Thyroid gland (tissue), 4 donors: Measurements from ENCODE around the gene SMIM7. TPM values are rescaled to one million over a fixed set of nuclear protein-coding genes. Genes with fewer than 3 reads are reported as not detected.

ENCODE experiments used
- DNase-seq, 2 donors: peaks; one replicate each; pipeline ENCODE4 v3.0.0-alpha.2; 2019
- H3K27ac ChIP-seq, 3 donors: fragments of 200-600 bp; sonication (generic); 1 replicate in 2 of 3; 2 replicates in 1 of 3; pipeline ENCODE4 v1.5.1; 2016 to 2019; ENCODE audit warnings: mild to moderate bottlenecking in 1 of 3, moderate library complexity in 1 of 3
- H3K27me3 ChIP-seq: fragments of 200-600 bp; sonication (generic); one replicate; pipeline ENCODE4 v1.5.1; 2019
- H3K36me3 ChIP-seq, 2 donors: fragments of 200-600 bp; sonication (generic); one replicate each; pipeline ENCODE4 v1.5.1; 2016 to 2019
- H3K4me1 ChIP-seq, 2 donors: fragments of 200-600 bp; sonication (generic); one replicate each; pipeline ENCODE4 v1.5.1; 2017 to 2019
- H3K4me3 ChIP-seq, 3 donors: fragments of 200-600 bp; sonication (generic); replicated peaks in 1 of 3; 1 replicate in 2 of 3; 2 replicates in 1 of 3; pipeline ENCODE4 v1.5.1; 2016; ENCODE audit warnings: mild to moderate bottlenecking in 1 of 3
- H3K9me3 ChIP-seq: fragments of 200-600 bp; sonication (generic); one replicate; pipeline ENCODE4 v1.5.1; 2017
- POLR2A ChIP-seq, 2 donors: fragments of 450-650 bp; IDR thresholded peaks; one replicate each; pipeline ENCODE4 v1.6.1; 2017; ENCODE audit warnings: antibody characterized with exemption in 2 of 2, mild to moderate bottlenecking in 2 of 2, moderate library complexity in 1 of 2
- WGBS, 2 donors: methylation state at CpG; one replicate each; pipeline ENCODE4 v1.1.5; 2017; 5-methylcytosine and 5-hydroxymethylcytosine counted together
- intact Hi-C: fragments of 100-400 bp; cut with DNase I; formaldehyde crosslinking; loops from one replicate; pipeline ENCODE4 v1.15.1; 2023
- total RNA-seq, 4 donors: library from RNA; depleted of rRNA; stranded (reverse); fragments of >200 nt; gene quantifications; one replicate each; pipeline ENCODE4 v1.2.3, GENCODE V29; 2016
- TF ChIP-seq, protein P1 (sequence below), 6 experiments: fragments of 200-600 bp in 3 of 6; fragments of 450-650 bp in 3 of 6; sonication (generic) in 3 of 6; IDR thresholded peaks; one replicate each; pipeline ENCODE4 v1.5.1; 2016 to 2019; ENCODE audit warnings: antibody characterized with exemption in 6 of 6, mild to moderate bottlenecking in 2 of 6, inconsistent platforms in 1 of 6, moderate library complexity in 1 of 6

The SMIM7 gene
- total RNA-seq, 4 donors from 2014 or later: 80.9 to 171 (median 119) TPM

DNA sequence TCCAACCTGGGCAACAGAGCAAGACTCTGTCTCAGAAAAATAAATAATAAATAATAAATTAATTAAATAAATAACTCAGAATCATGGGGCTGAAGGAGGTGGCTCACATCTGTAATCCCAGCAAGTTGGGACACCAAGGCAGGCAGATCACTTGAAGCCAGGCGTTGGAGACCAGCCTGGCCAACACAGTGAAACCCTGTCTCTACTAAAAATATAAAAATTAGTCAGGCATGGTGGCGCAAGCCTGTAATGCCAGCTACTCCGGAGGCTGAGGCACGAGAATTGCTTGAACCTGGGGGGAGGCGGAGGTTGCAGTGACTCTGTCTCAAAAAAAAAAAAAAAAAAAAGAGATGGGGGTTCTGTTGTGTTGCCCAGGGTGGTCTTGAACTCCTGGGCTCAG is 8.2 kb upstream of the SMIM7 start:
- Histone ChIP-seq H3K9me3 (no peaks in the 10 kb centered on the region), H3K4me3 (no peak overlapping the region), H3K27ac (no peak overlapping the region), H3K4me1 (no peaks in the 10 kb centered on the region), H3K36me3 (no peaks in the 10 kb centered on the region), H3K27me3 (no peaks in the 10 kb centered on the region)
- WGBS, 2 donors: 89 to 93% methylated on average over 5 of the region's 5 CpGs
- intact Hi-C loops: no loop called here
- TF ChIP-seq, protein P1, sequence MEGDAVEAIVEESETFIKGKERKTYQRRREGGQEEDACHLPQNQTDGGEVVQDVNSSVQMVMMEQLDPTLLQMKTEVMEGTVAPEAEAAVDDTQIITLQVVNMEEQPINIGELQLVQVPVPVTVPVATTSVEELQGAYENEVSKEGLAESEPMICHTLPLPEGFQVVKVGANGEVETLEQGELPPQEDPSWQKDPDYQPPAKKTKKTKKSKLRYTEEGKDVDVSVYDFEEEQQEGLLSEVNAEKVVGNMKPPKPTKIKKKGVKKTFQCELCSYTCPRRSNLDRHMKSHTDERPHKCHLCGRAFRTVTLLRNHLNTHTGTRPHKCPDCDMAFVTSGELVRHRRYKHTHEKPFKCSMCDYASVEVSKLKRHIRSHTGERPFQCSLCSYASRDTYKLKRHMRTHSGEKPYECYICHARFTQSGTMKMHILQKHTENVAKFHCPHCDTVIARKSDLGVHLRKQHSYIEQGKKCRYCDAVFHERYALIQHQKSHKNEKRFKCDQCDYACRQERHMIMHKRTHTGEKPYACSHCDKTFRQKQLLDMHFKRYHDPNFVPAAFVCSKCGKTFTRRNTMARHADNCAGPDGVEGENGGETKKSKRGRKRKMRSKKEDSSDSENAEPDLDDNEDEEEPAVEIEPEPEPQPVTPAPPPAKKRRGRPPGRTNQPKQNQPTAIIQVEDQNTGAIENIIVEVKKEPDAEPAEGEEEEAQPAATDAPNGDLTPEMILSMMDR (IDR thresholded peaks at IDR 0.05): no peak
- no peak for TF ChIP-seq POLR2A (IDR thresholded peaks at IDR 0.05)
- no peak for DNase-seq

DNA sequence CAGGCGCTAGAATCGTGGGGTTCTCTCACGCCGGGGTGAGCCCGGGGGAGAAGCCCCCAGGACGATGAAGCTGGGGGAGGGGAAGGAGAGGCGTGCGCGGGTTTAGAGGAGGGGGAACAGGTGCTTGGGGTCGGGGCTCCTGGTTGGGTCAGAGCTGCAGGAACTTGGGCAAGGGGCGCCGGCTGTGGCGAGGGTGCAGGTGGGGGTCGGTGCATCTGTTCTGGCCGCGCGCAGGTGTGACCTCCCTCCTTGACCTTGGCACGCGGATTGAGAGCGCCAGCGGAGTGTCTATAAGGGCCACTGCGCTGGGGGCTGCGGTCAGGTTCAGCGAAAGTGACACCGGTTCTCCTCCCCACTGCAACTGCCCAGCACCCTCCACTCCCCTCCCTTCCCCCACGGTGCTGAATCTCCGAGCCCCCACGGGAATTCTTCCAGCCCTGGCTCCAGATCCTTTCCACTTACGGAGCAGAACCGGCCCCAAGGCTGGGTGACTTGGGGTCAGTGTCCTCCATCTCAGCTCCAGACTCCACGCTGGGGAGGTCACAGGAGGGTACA is 1.6 kb upstream of the SMIM7 start:
- intact Hi-C loops: no loop called here
- H3K36me3 ChIP-seq: peaks cover 0 to 11% of the 10 kb centered on the region in 2 donors
- peak overlapping the region in 2 of 3 donors; percentile 3 to 14 for H3K27ac ChIP-seq
- H3K27me3 ChIP-seq: no peaks in the 10 kb centered on the region
- WGBS, 2 donors: 3 to 7% methylated on average over 12 to 28 of the region's 31 CpGs
- no peaks in the 10 kb centered on the region for H3K9me3 ChIP-seq
- peaks cover 15 to 23% of the 10 kb centered on the region in 2 donors for H3K4me1 ChIP-seq
- no peak for TF ChIP-seq POLR2A (IDR thresholded peaks at IDR 0.05)
- TF ChIP-seq, protein P1 (IDR thresholded peaks at IDR 0.05): no peak
- peak; percentile 34 to 43 for DNase-seq
- H3K4me3 ChIP-seq: peak overlapping the region; percentile 63 to 81 (median 78)

DNA sequence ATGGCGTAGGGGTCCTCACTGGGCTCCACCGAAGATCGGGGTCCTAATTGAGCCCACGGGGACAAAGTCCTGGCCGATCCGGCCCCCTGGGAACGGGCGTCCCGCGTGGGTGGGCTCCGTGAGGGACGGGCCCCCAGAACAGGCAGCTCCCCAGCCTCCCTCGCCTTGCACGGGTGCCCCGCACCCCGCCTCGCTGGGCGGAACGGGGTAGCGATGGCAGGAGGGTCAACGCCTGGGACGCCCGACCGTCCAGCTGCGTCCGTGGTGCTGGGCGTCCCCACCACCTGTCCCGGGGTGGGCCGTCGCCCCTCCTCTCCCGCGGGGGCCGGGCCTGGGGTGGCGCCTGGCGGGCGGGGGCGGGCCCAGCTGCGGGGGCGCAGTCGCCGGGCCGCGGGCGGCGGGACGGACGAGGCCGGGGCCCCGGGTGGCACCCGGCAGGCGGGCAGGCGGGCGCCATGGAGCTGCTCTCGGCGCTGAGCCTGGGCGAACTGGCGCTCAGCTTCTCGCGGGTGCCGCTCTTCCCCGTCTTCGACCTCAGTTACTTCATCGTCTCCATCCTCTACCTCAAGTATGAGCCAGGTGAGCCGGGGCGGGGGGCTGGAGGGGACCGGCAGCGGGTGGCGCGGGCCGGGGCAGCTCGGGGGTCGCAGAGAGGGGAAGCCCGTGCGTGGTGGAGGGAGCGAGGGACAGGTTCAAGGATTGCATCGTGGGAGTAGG is 977 bp upstream of the SMIM7 start, which contains the start of gene TMEM38A:
TSS of gene TMEM38A (plus strand) at position 377 of the 717 bp plus-strand sequence. CDS start at position 456, 79 bp downstream.
- intact Hi-C loops: no loop called here
- TF ChIP-seq POLR2A (IDR thresholded peaks at IDR 0.05): peak in 1 of 2 donors; percentile 45
- TF ChIP-seq, protein P1 (IDR thresholded peaks at IDR 0.05): no peak
- peak; percentile 59 to 61 for DNase-seq
- Histone ChIP-seq H3K9me3 (no peaks in the 10 kb centered on the region), H3K4me3 (peak within 1 kb of the TSS; percentile 63 to 81 (median 78)), H3K27me3 (no peaks in the 10 kb centered on the region), H3K27ac (peak within 1 kb of the TSS; percentile 68 to 92 (median 79)), H3K36me3 (peaks cover 0 to 15% of the 10 kb centered on the region in 2 donors), H3K4me1 (peaks cover 15 to 23% of the 10 kb centered on the region in 2 donors)
- 1 to 2% methylated on average over 12 to 17 of the region's 76 CpGs for WGBS, 2 donors

DNA sequence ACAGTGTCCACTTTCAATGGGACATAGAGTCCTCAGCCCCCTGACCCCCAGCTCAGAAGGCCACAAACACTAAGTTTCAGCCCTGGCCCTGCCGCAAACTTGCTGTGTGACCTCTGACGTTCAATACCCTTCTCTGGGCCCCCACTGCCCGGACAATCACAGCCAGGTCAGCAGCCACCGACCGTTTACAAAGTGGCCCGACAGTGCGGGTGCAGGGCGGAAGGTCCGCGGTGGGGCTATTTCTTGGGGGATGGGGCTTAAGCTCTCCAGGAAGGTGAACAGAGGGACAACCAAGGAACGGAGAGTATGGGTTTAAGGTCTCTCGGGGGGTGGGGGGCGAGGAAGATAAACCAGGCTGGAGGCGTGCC is 496 bp downstream of the SMIM7 start:
- intact Hi-C loops: no loop called here
- peaks cover 4 to 29% of the 10 kb centered on the region in 2 donors for H3K36me3 ChIP-seq
- 0 to 1% methylated on average over 12 to 13 of the region's 14 CpGs for WGBS, 2 donors
- H3K27ac ChIP-seq: peak overlapping the region; percentile 68 to 92 (median 79)
- DNase-seq: no peak
- TF ChIP-seq, protein P1 (IDR thresholded peaks at IDR 0.05): no peak
- TF ChIP-seq POLR2A (IDR thresholded peaks at IDR 0.05): no peak
- H3K27me3 ChIP-seq: no peaks in the 10 kb centered on the region
- peaks cover 15 to 23% of the 10 kb centered on the region in 2 donors for H3K4me1 ChIP-seq
- H3K9me3 ChIP-seq: no peaks in the 10 kb centered on the region
- peak overlapping the region; percentile 31 to 81 (median 48) for H3K4me3 ChIP-seq

DNA sequence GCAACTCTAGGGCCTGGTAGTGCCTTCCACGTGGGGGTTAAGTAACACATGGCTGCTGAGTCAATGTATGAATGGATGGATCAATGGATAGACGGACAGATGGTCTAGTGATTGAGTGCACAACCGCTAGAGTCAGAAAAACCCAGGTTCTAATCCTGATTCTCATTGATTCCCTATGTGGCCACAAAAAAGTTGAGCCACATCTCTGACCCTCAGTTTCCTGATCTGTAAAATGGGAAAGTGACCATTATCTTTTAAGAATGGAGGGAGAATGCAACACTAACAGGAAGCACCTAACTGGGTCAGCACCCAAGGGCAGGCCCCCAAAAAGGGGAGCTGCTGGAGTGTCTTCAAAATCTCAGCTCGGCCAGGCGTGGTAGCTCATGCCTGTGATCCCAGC is 2.6 kb downstream of the SMIM7 start:
- H3K4me3 ChIP-seq: no peak overlapping the region
- DNase-seq: no peak
- TF ChIP-seq, protein P1 (IDR thresholded peaks at IDR 0.05): no peak
- TF ChIP-seq POLR2A (IDR thresholded peaks at IDR 0.05): no peak
- peaks cover 15 to 23% of the 10 kb centered on the region in 2 donors for H3K4me1 ChIP-seq
- intact Hi-C loops: no loop called here
- no peaks in the 10 kb centered on the region for H3K27me3 ChIP-seq
- peaks cover 21 to 49% of the 10 kb centered on the region in 2 donors for H3K36me3 ChIP-seq
- no peaks in the 10 kb centered on the region for H3K9me3 ChIP-seq
- H3K27ac ChIP-seq: no peak overlapping the region
- 89 to 94% methylated on average over 5 of the region's 5 CpGs for WGBS, 2 donors
